Mesenteric fat pad (tissue), 1 donor: ENCODE measurements around the gene RNGTT. TPM values are rescaled to one million over a fixed set of nuclear protein-coding genes. Genes with fewer than 3 reads are reported as not detected.
"Not testable (repeated sequence)": the region's sequence is repeated elsewhere in the genome, so short reads cannot be mapped to it uniquely, and the experiment has no call there.

Experiments
- DNase-seq: peaks from one replicate; pipeline ENCODE4 v3.0.0-alpha.2; 2020; ENCODE audit warnings: low spot score
- total RNA-seq: library from RNA; stranded (reverse); fragmentation: NEBNext Ultra II Directional; extraction: Animal tissue kit (Norgen Biotek cat#: 25700); gene quantifications from one replicate; pipeline ENCODE4 v1.2.1, GENCODE V29; 2021
- donor health status: DM: yes; HTN: yes; CAD: no.

The RNGTT gene
- total RNA-seq, 1 donor from 2014 or later = 11.6 TPM

GRCh38 chr6:88972504-88973423, 9.3 kb upstream of the RNGTT start:
- DNase-seq = no peak

GRCh38 chr6:88970301-88970700, 6.9 kb upstream of the RNGTT start:
- no peak for DNase-seq

GRCh38 chr6:88969255-88969654, 5.8 kb upstream of the RNGTT start:
- DNase-seq = not testable (repeated sequence)

- DNase-seq = no peak
Observed at GRCh38 chr6:88967891-88968290, 4.5 kb upstream of the RNGTT start.

- DNase-seq = no peak
Observed at GRCh38 chr6:88965691-88966090, 2.3 kb upstream of the RNGTT start.

- DNase-seq = no peak
Observed at GRCh38 chr6:88964509-88964908, 1.1 kb upstream of the RNGTT start.

GRCh38 chr6:88958842-88959241, 4.6 kb downstream of the RNGTT start:
- DNase-seq = no peak

GRCh38 chr6:88953550-88954386, 9.7 kb downstream of the RNGTT start:
- no peak for DNase-seq

GRCh38 chr6:88952065-88952704, 11.2 kb downstream of the RNGTT start:
- no peak for DNase-seq

- DNase-seq = no peak
Observed at GRCh38 chr6:88945415-88946008, 17.9 kb downstream of the RNGTT start.

GRCh38 chr6:88933521-88933920, 29.9 kb downstream of the RNGTT start:
- no peak for DNase-seq

GRCh38 chr6:88932019-88932418, 31.4 kb downstream of the RNGTT start:
- DNase-seq = not testable (repeated sequence)

GRCh38 chr6:88922775-88923548, 40.5 kb downstream of the RNGTT start:
- DNase-seq = no peak

GRCh38 chr6:88921734-88922133, 41.7 kb downstream of the RNGTT start:
- no peak for DNase-seq

GRCh38 chr6:88920774-88921733, 42.4 kb downstream of the RNGTT start:
- DNase-seq = no peak

- DNase-seq = no peak
Observed at GRCh38 chr6:88920088-88920487, 43.3 kb downstream of the RNGTT start.

GRCh38 chr6:88919032-88919431, 44.4 kb downstream of the RNGTT start:
- DNase-seq = no peak

- no peak for DNase-seq
Observed at GRCh38 chr6:88916615-88917208, 46.7 kb downstream of the RNGTT start.
